Neural crest cell (in vitro differentiated cells): Measurements from ENCODE around the gene MNS1. TPM values are rescaled to one million over a fixed set of nuclear protein-coding genes. Genes with fewer than 3 reads are reported as not detected.

Experiments
- DNase-seq: peaks from one replicate; pipeline ENCODE4 v3.0.0; 2021; ENCODE audit warnings: low read depth, mixed read lengths, low spot score
- H3K27ac Mint-ChIP-seq: one replicate; pipeline ENCODE4 v1.8.0; 2021; ENCODE audit warnings: mild to moderate bottlenecking, mixed read lengths; ENCODE audit not compliant: unreplicated experiment
- H3K27me3 Mint-ChIP-seq: 2 replicates; pipeline ENCODE4 v1.8.0; 2021; ENCODE audit warnings: low read depth, mild to moderate bottlenecking, mixed read lengths
- H3K36me3 Mint-ChIP-seq: 2 replicates; pipeline ENCODE4 v1.8.0; 2021; ENCODE audit warnings: low read depth, mild to moderate bottlenecking, mixed read lengths
- H3K4me1 Mint-ChIP-seq: 2 replicates; pipeline ENCODE4 v1.8.0; 2021; ENCODE audit warnings: mixed read lengths
- H3K4me3 Mint-ChIP-seq: one replicate; pipeline ENCODE4 v1.8.0; 2021; ENCODE audit warnings: mild to moderate bottlenecking, mixed read lengths
- H3K9me3 Mint-ChIP-seq: 2 replicates; pipeline ENCODE4 v1.8.0; 2021; ENCODE audit warnings: mixed read lengths
- total RNA-seq: library from RNA; stranded (reverse); gene quantifications from 2 replicates; pipeline ENCODE4 v1.2.1, GENCODE V29; 2021
- TF ChIP-seq, protein P1 (sequence below): fragments of 200-600 bp; sonication (generic); conservative IDR thresholded peaks from 2 replicates; pipeline ENCODE4 v1.5.0; 2021; ENCODE audit warnings: antibody characterized with exemption, mild to moderate bottlenecking

MNS1 gene
- total RNA-seq, 1 donor from 2014 or later: 7.9 TPM

DNA sequence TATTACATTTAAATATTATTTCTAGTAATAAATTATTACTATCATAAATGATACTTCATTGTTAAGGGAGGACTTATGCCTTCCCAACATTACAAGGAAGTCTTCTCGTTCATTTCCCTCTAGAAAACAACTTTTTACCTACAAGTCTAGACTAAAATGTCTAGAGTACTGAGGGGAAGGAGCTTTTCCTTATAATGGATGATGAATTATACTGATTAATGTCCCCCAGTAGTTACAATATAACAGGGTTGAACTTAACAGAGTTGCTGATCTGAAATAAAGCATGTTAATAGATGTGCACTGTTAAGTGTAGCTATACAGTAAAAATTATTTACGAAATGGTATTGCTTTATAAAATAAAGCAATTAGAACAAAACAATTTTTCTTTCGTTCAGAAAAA is 2.7 kb upstream of the MNS1 start:
- H3K4me1 Mint-ChIP-seq: peaks cover 15% of the 10 kb centered on the region

DNA sequence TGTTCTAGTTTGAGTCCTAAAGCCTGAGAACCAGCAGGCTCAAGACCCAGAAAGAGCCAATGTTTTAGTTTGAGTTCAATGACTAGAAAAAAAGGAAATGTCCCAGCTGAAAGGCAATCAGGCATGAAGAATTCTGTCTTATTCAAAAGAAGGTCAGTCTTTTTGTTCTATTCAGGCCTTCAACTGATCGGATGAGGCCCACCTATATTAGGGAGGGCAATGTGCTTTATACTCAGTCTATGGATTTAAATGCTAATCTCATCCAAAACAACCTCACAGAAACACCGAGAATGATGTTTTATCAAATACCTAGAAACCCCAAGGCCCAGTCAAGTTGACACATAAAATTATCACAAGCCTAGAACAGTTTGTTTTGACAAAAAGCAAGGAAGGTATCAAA is 4.0 kb downstream of the MNS1 start:
- H3K4me3 Mint-ChIP-seq: no peak overlapping the region
- H3K36me3 Mint-ChIP-seq: peaks cover 10% of the 10 kb centered on the region
- no peaks in the 10 kb centered on the region for H3K27me3 Mint-ChIP-seq
- TF ChIP-seq, protein P1, sequence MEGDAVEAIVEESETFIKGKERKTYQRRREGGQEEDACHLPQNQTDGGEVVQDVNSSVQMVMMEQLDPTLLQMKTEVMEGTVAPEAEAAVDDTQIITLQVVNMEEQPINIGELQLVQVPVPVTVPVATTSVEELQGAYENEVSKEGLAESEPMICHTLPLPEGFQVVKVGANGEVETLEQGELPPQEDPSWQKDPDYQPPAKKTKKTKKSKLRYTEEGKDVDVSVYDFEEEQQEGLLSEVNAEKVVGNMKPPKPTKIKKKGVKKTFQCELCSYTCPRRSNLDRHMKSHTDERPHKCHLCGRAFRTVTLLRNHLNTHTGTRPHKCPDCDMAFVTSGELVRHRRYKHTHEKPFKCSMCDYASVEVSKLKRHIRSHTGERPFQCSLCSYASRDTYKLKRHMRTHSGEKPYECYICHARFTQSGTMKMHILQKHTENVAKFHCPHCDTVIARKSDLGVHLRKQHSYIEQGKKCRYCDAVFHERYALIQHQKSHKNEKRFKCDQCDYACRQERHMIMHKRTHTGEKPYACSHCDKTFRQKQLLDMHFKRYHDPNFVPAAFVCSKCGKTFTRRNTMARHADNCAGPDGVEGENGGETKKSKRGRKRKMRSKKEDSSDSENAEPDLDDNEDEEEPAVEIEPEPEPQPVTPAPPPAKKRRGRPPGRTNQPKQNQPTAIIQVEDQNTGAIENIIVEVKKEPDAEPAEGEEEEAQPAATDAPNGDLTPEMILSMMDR: no peak
- DNase-seq: no peak
- H3K27ac Mint-ChIP-seq: no peak overlapping the region
- peaks cover 2% of the 10 kb centered on the region for H3K9me3 Mint-ChIP-seq
- peaks cover 11% of the 10 kb centered on the region for H3K4me1 Mint-ChIP-seq

More for the DNA sequence above, 2.7 kb upstream of the MNS1 start:
- H3K27me3 Mint-ChIP-seq: peaks cover 13% of the 10 kb centered on the region
- H3K36me3 Mint-ChIP-seq: no peaks in the 10 kb centered on the region
- DNase-seq: no peak
- TF ChIP-seq, protein P1: no peak
- no peak overlapping the region for H3K4me3 Mint-ChIP-seq
- H3K27ac Mint-ChIP-seq: no peak overlapping the region
- peaks cover 2% of the 10 kb centered on the region for H3K9me3 Mint-ChIP-seq

DNA sequence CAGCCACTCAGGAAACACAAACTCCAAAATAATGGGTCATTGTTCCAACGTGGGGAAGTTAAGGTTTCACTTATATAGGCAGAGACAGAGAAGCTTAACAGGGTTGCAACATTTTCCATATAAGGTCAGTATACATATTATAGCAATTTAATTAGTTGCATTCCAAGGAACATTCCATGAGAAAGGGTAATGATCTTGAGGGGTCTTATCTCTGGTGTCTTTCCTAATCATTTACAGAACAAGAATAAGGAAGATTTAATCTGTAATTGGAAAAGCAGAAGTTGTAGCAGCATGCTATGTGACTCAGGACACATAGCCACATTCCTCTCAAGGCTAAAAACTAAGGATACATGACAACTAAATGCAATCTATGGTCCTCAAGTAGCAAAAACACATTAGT is 4.9 kb downstream of the MNS1 start:
- H3K27ac Mint-ChIP-seq: no peak overlapping the region

DNA sequence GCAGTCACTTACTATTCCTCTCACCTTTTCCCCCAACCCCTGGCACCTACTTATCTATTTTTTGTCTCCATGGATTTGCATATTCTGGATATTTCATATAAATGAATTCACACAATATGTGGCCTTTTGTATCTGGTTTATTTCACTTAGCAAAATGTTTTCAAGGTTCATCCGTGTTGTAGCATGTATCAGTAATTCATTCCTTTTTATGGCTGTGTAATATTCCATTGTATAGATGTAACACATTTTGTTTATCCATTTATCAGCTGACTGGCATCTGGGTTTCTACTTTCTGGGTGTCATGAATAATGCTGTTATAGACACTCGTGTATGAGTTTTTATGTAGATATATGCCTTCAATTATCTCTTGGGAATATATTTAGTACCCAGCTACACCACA is 5.8 kb downstream of the MNS1 start:
- no peak overlapping the region for H3K4me3 Mint-ChIP-seq

More for the DNA sequence above, 4.9 kb downstream of the MNS1 start:
- TF ChIP-seq, protein P1: no peak
- Mint-ChIP-seq H3K4me3 (no peak overlapping the region), H3K36me3 (peaks cover 10% of the 10 kb centered on the region), H3K9me3 (no peaks in the 10 kb centered on the region), H3K4me1 (peaks cover 10% of the 10 kb centered on the region), H3K27me3 (no peaks in the 10 kb centered on the region)
- DNase-seq: no peak

DNA sequence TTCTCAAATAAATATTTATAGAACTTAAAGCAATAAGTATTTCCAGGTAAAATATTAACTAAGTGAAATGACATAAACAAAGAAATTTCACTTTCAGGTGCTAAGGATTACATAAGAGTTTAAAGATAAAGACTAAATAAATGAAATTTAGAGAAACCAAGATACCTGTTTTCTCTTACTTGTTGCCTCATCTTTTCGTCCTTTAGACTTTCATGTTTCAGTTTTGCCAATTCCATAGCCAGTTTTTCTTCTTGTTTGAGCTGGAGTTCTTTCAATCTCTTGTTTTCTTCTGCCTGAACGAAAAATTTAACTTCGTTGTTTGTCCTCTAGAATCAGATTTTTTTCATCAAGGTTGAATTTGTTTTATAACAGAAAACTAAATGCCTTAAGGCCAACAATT is 8.7 kb downstream of the MNS1 start:
- TF ChIP-seq, protein P1: no peak
- Mint-ChIP-seq H3K27ac (no peak overlapping the region), H3K27me3 (no peaks in the 10 kb centered on the region), H3K36me3 (peaks cover 10% of the 10 kb centered on the region), H3K9me3 (no peaks in the 10 kb centered on the region), H3K4me3 (no peak overlapping the region), H3K4me1 (no peaks in the 10 kb centered on the region)
- no peak for DNase-seq

More for the DNA sequence above, 5.8 kb downstream of the MNS1 start:
- TF ChIP-seq, protein P1: no peak
- Mint-ChIP-seq H3K27ac (no peak overlapping the region), H3K27me3 (no peaks in the 10 kb centered on the region), H3K4me1 (peaks cover under 1% of the 10 kb centered on the region), H3K9me3 (no peaks in the 10 kb centered on the region), H3K36me3 (peaks cover 10% of the 10 kb centered on the region)
- DNase-seq: no peak

DNA sequence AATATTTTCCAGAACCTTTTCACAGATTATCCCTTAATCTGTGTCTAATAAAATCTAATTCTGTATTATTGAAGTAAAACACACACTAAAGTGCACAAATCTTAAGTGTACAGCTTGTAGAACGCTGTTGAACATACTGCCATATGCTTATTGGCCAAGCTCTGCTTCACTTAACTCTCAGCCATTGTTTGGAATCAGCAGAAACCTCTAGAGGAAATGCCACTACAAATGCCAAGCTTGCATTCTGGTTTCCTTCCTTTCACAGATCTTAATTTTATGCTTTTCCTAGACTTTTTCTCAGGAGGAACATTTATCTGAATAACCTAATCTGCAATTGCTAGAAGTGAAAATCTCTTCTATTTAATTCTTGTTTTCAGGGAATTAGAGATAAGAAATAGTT is 10.1 kb downstream of the MNS1 start:
- TF ChIP-seq, protein P1: no peak
- Mint-ChIP-seq H3K36me3 (peaks cover 10% of the 10 kb centered on the region), H3K4me3 (no peak overlapping the region), H3K27me3 (no peaks in the 10 kb centered on the region), H3K4me1 (no peaks in the 10 kb centered on the region), H3K27ac (no peak overlapping the region), H3K9me3 (no peaks in the 10 kb centered on the region)
- DNase-seq: no peak
